Small intestine (tissue), 7 donors: Measurements from ENCODE around the gene PP2D1. TPM values are rescaled to one million over a fixed set of nuclear protein-coding genes. Genes with fewer than 3 reads are reported as not detected.

ENCODE experiments used
- DNase-seq, 2 donors: peaks; one replicate each; pipeline versions ENCODE4 v3.0.0 to v3.0.0-alpha.2; 2013
- FAIRE-seq: peaks from 2 replicates; lab custom pipeline; 2012; peaks lifted over from hg19 to GRCh38; lab: Jason Lieb, UNC
- H3K27ac ChIP-seq, 3 donors: one replicate each; pipeline ENCODE4 v1.5.1; 2013; ENCODE audit warnings: low read length in 2 of 3, mild to moderate bottlenecking in 2 of 3, control low read depth in 1 of 3, inconsistent platforms in 1 of 3, low read depth in 1 of 3, moderate library complexity in 1 of 3
- H3K27me3 ChIP-seq, 3 donors: one replicate each; pipeline ENCODE4 v1.6.1; 2013; ENCODE audit warnings: low read length in 3 of 3, inconsistent platforms in 1 of 3; ENCODE audit not compliant: control insufficient read depth in 3 of 3, insufficient read depth in 3 of 3
- H3K36me3 ChIP-seq, 3 donors: one replicate each; pipeline ENCODE4 v1.6.1; 2013; ENCODE audit warnings: low read length in 3 of 3, inconsistent platforms in 1 of 3, low read depth in 1 of 3, mild to moderate bottlenecking in 1 of 3, moderate library complexity in 1 of 3; ENCODE audit not compliant: control insufficient read depth in 3 of 3, insufficient read depth in 2 of 3
- H3K4me1 ChIP-seq, 3 donors: one replicate each; pipeline ENCODE4 v1.6.1; 2013; ENCODE audit warnings: low read length in 2 of 3, inconsistent platforms in 1 of 3, low read depth in 1 of 3, mild to moderate bottlenecking in 1 of 3, moderate library complexity in 1 of 3; ENCODE audit not compliant: control insufficient read depth in 3 of 3, insufficient read depth in 2 of 3
- H3K4me3 ChIP-seq, 3 donors: one replicate each; pipeline ENCODE4 v1.5.1; 2013; ENCODE audit warnings: low read length in 3 of 3, control low read depth in 1 of 3, inconsistent platforms in 1 of 3, low read depth in 1 of 3, mild to moderate bottlenecking in 1 of 3, moderate library complexity in 1 of 3
- H3K9me3 ChIP-seq, 2 donors: one replicate each; pipeline ENCODE4 v1.6.1; 2013; ENCODE audit warnings: low read depth in 1 of 2, low read length in 1 of 2; ENCODE audit not compliant: control insufficient read depth in 2 of 2, insufficient read depth in 1 of 2
- WGBS, 3 donors: extraction: QIAGEN DNeasy Blood & Tissue Kit; methylation state at CpG; one replicate each; pipeline ENCODE4 v1.1.7; 2013; 5-methylcytosine and 5-hydroxymethylcytosine counted together
- polyA plus RNA-seq, 4 donors: library from polyadenylated mRNA; stranded (reverse) in 3 of 4; unstranded in 1 of 4; fragments of 200-250 nt in 3 of 4; fragments of 120-200 nt in 1 of 4; gene quantifications; one replicate each; pipeline versions ENCODE4 v1.2.1 to v1.2.3, GENCODE V29; 2013
- donor health status: healthy with polysubstance abuse.
- donor health status: control.
- donor health status: control.
- donor health status: Bipolar disorder and iron deficiency.
- donor health status: healthy.

PP2D1 gene
- polyA plus RNA-seq, 4 donors, result 0.37 TPM; not detected in 3

DNA sequence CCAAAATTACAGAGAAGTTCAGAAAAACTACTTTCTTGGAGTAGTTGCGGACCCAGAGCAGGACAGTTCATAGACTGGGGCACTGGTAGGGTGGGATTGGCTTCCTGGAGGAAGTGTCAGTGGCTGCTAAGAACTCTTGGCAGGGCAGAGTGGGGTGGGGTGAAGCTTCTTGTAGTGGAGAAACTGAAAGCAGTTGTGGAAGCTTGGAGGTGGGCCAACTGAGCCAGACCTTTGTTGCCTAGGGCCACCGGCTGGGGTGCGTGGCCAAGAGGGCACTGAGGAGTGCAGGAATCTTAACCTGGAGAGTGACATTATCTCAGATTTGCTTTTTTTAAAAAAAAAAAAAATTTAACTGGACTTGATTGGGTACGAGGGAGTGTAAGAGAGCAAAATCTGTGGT lies 31.3 kb upstream of the PP2D1 start:
- H3K9me3 ChIP-seq, result no peaks in the 10 kb centered on the region
- no peaks in the 10 kb centered on the region for H3K36me3 ChIP-seq
- no peak for FAIRE-seq
- H3K27ac ChIP-seq, result peak overlapping the region; percentile 70 to 90 (median 79)
- DNase-seq, result peak; percentile 80 to 96
- peaks cover 5 to 24% (median 6%) of the 10 kb centered on the region in 3 donors for H3K4me1 ChIP-seq
- 2 to 11% (median 9%) methylated on average over 4 of the region's 4 CpGs for WGBS, 3 donors
- no peak overlapping the region for H3K4me3 ChIP-seq
- no peaks in the 10 kb centered on the region for H3K27me3 ChIP-seq

DNA sequence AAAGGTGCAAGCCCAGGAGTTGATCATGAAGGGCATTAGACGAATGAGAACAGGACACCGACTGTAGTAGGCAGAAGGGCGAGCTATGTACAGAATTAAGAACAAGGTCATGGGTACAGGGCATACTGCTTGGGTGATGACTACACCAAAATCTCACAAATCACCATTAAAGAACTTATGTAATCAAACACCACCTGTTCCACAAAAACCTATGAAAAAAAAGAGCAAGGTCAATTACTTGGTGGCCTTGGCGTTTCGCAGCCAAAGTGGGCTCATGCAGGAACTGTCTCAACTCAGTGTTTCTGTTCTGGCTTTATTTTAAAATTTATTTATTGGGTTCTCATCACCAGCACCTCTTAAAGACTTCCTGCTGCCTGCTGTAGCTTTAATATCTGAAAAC lies 30.3 kb upstream of the PP2D1 start:
- DNase-seq (no peak), FAIRE-seq (no peak)
- Histone ChIP-seq H3K27me3 (no peaks in the 10 kb centered on the region), H3K9me3 (no peaks in the 10 kb centered on the region), H3K27ac (peak overlapping the region in 1 of 3 donors; percentile 41), H3K4me3 (no peak overlapping the region), H3K4me1 (peaks cover 5 to 24% (median 6%) of the 10 kb centered on the region in 3 donors), H3K36me3 (no peaks in the 10 kb centered on the region)
- WGBS, 3 donors, result 61 to 82% (median 67%) methylated on average over 5 of the region's 5 CpGs

DNA sequence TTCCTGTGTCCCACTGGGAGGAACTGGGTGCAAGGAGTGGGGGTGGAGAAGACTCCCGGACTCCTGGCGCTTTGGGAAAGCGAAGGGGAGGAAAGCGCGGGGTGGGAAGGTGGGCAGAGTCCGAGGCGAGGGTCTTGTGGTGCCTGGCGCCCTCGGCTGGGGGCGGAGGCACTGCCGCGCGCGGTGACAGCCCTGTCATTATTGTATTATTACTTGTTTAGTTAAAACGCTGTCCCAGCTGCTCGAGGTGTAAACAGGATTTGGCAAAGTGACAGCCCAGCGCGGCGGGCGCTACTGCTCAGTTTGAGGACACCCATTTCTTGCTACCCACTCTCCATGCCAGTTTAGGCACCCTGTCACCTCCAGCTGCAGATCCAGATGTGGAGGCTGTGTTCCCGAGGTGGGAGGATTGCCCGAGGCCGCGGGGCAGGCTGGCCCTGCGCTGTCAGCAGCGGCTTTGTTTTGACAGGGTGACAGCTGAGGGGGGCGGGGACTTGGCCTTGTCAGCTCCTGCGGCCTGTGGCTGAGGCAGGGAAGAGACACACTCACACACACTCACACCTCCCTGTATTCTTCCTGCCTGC lies 29.2 kb upstream of the PP2D1 start:
- DNase-seq (peak; percentile 85 to 91), FAIRE-seq (no peak)
- 0 to 1% (median 1%) methylated on average over 24 to 28 of the region's 28 CpGs for WGBS, 3 donors
- Histone ChIP-seq H3K4me3 (peak overlapping the region; percentile 73 to 92 (median 82)), H3K27me3 (no peaks in the 10 kb centered on the region), H3K4me1 (peaks cover 5 to 24% (median 6%) of the 10 kb centered on the region in 3 donors), H3K27ac (peak overlapping the region; percentile 83 to 98 (median 83)), H3K36me3 (no peaks in the 10 kb centered on the region), H3K9me3 (no peaks in the 10 kb centered on the region)

DNA sequence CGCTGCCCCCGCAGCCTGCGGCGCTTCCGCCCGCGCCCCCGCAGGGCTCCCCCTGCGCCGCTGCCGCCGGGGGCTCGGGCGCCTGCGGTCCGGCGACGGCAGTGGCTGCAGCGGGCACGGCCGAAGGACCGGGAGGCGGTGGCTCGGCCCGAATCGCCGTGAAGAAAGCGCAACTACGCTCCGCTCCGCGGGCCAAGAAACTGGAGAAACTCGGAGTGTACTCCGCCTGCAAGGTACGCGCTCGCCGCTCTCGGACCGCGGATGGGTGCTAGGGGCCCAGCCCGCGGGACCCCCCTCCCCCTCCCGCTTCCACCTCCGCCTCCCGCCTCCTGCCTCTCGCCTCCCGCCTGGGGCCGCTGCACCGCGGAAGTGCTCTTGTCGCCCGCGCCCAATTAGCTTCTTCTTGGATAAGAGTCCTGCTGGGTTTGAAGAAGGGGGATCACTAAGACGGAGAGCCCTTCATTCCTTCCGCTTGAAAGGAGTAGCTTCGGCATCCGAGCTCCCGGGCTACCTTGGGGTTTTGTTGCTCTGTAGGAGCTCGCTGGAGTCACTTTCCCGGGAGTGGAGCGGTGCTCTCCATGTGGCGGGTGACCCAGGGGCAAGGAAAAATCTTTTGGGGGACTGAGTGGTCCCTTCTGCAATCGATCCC lies 28.6 kb upstream of the PP2D1 start:
- DNase-seq (peak; percentile 72 to 86), FAIRE-seq (no peak)
- Histone ChIP-seq H3K27me3 (no peaks in the 10 kb centered on the region), H3K27ac (peak overlapping the region; percentile 83 to 98 (median 83)), H3K9me3 (no peaks in the 10 kb centered on the region), H3K4me3 (peak overlapping the region; percentile 73 to 92 (median 82)), H3K4me1 (peaks cover 5 to 24% (median 6%) of the 10 kb centered on the region in 3 donors), H3K36me3 (no peaks in the 10 kb centered on the region)
- 0 to 1% (median 0%) methylated on average over 50 to 64 of the region's 64 CpGs for WGBS, 3 donors

DNA sequence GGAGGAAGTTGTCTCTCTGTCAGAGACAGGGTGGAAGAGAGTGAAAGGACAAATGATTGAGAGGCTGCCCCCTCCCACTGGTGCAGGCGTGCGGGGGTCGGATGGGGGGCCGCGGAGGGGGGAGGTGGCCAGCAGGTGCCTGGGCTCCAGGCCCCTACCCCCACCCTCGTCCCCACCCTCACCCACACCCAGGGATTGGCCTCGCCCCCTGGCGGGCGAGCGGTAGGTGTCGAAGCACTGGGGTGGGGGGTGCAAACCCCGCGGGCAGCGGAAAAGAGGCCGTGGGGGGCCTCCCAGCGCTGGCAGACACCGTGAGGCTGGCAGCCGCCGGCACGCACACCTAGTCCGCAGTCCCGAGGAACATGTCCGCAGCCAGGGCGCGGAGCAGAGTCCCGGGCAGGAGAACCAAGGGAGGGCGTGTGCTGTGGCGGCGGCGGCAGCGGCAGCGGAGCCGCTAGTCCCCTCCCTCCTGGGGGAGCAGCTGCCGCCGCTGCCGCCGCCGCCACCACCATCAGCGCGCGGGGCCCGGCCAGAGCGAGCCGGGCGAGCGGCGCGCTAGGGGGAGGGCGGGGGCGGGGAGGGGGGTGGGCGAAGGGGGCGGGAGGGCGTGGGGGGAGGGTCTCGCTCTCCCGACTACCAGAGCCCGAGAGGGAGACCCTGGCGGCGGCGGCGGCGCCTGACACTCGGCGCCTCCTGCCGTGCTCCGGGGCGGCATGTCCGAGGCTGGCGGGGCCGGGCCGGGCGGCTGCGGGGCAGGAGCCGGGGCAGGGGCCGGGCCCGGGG lies 27.9 kb upstream of the PP2D1 start, which contains the start of gene KAT2B:
Gene KAT2B, plus strand, starts transcription at position 682 of the 783 bp plus-strand sequence. Its CDS starts 32 bp downstream, at position 714.
- Histone ChIP-seq H3K36me3 (no peaks in the 10 kb centered on the region), H3K27me3 (no peaks in the 10 kb centered on the region), H3K4me1 (peaks cover 5 to 24% (median 6%) of the 10 kb centered on the region in 3 donors), H3K9me3 (no peaks in the 10 kb centered on the region), H3K27ac (peak within 1 kb of the TSS; percentile 91 to 98 (median 96)), H3K4me3 (peak within 1 kb of the TSS; percentile 73 to 92 (median 82))
- WGBS, 3 donors, result 1 to 2% (median 1%) methylated on average over 29 to 68 of the region's 75 CpGs
- FAIRE-seq (no peak), DNase-seq (peak; percentile 78 to 95)

DNA sequence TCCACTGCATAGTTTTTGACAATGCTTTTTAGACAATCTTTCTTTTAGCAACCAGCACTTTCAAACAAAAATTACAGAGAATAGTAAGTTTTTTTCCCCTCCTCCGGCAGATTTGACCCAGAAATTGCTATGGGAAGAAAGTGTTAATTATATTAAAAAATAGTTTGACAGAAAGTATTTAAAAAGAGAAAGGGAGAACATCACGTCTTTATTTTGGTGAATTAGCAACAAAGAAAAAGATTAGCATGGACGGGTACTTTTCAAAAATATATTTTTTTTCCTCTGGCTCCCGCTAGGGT lies 27.4 kb upstream of the PP2D1 start:
- DNase-seq, result no peak
- no peak for FAIRE-seq
- Histone ChIP-seq H3K4me3 (peak overlapping the region; percentile 73 to 92 (median 82)), H3K9me3 (no peaks in the 10 kb centered on the region), H3K36me3 (no peaks in the 10 kb centered on the region), H3K27ac (peak overlapping the region; percentile 91 to 98 (median 96)), H3K27me3 (no peaks in the 10 kb centered on the region), H3K4me1 (peaks cover 5 to 24% (median 5%) of the 10 kb centered on the region in 3 donors)
- 0 to 1% (median 0%) methylated on average over 4 of the region's 4 CpGs for WGBS, 3 donors

DNA sequence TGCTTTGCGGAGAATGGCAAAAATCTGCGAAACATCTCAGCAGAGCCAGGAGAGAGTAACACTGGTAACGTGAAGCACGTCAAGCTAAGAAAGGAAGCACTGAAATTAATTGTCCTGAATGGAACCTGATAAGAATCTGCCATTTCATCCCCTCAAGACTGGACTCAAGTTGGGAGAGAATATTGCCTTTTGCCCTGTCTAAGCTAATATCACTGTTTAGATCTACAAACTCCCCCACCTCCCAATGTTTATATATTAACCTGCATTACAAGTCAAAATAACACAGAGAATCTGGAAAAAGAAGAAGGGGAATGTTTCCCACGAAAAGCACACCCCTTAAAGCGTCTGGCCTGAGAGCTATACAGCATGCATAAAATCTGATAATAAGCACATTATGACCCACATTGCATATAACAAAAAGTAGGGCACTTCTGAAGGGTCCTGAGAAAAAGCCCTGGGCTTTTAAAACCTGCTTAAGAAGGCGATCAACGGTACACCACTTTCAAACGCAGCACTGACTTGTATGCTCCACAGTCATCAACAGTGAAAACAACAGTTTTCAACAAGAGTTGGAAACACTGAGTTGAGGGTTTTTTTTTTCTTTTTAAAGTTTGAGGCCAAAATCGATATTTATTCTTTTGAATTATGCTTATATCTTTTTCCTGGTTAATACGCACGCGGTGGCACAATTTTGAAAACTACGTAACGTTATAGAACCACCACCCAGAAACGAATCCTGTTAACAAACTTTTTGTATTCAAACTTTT lies 26.8 kb upstream of the PP2D1 start:
- FAIRE-seq (no peak), DNase-seq (peak in 1 of 2 donors; percentile 34)
- 15 to 18% (median 16%) methylated on average over 16 of the region's 16 CpGs for WGBS, 3 donors
- H3K27ac ChIP-seq, result peak overlapping the region in 2 of 3 donors; percentile 22 to 96
- no peaks in the 10 kb centered on the region for H3K27me3 ChIP-seq
- peak overlapping the region; percentile 20 to 82 (median 73) for H3K4me3 ChIP-seq
- H3K36me3 ChIP-seq, result no peaks in the 10 kb centered on the region
- H3K4me1 ChIP-seq, result peaks cover 4 to 21% (median 5%) of the 10 kb centered on the region in 3 donors
- H3K9me3 ChIP-seq, result no peaks in the 10 kb centered on the region
